Lung microvascular endothelial cell (primary cell): ENCODE measurements around the gene DNM3. TPM values are rescaled to one million over a fixed set of nuclear protein-coding genes. Genes with fewer than 3 reads are reported as not detected.

Experiments
- DNase-seq, 2 donors: peaks; one replicate each; pipeline versions ENCODE4 v3.0.0 to v3.0.0-alpha.2; 2010; ENCODE audit warnings: low read depth in 2 of 2
- total RNA-seq: library from RNA; depleted of rRNA; stranded (reverse); fragments of >200 nt; gene quantifications from 2 replicates; pipeline ENCODE4 v1.2.1, GENCODE V29; 2014

The DNM3 gene
- total RNA-seq, 1 donor from 2014 or later, result 4.0 TPM

DNA sequence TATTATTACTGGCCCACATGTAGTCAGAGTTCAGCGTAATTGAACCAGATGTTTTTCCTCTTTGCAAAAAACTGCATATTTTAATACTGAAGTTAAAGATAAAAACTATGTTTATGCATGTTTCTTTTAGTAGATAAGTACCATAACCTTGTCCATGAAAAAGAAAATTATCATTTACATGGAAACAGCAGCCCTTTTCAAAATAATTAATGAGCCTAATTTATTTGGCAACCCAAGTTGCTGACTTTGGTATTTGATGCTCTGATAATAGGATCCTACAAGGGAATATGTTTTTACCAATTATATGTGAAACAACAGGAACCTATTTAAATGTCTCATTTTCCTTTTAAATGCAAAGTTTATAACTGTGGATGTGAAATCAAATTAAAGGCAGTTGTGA, 297.9 kb downstream of the DNM3 start:
- no peak for DNase-seq

DNA sequence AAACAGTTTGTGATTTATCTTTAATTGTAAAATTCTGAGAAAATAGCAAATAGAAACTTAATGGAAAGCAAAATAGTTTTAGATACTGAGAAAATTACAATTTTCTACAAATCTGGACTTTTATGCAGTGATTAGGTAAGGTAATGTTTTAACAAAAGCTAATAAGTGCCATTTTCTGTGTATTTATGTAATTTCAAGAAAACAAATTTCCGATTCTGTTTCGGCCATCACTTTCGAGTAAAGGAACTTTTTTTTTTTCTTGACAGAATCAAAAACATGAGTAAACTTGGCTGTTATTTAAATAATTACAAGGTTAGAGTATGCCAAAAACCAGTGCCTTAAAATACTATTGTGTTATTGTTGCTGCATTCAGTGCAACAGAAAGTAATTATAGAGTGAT, 298.8 kb downstream of the DNM3 start:
- no peak for DNase-seq

DNA sequence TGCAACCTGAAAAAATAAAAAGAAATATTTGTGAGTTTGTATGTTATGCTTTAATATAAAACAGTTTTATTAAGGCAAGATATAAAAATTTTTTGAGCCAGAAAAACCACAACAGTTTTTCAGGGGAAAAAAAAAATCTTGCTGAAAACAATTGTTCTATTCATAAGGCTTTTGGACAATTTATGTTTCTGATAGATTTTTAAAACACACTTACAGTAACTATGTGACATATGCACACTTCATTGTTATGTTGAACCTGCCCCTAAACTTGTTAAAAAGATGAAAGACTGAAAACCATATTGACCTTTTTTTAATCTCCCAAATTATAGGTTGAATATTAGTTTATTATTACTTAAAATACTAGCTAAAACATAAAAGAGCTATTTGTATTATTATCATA, 299.3 kb downstream of the DNM3 start:
- no peak for DNase-seq

DNA sequence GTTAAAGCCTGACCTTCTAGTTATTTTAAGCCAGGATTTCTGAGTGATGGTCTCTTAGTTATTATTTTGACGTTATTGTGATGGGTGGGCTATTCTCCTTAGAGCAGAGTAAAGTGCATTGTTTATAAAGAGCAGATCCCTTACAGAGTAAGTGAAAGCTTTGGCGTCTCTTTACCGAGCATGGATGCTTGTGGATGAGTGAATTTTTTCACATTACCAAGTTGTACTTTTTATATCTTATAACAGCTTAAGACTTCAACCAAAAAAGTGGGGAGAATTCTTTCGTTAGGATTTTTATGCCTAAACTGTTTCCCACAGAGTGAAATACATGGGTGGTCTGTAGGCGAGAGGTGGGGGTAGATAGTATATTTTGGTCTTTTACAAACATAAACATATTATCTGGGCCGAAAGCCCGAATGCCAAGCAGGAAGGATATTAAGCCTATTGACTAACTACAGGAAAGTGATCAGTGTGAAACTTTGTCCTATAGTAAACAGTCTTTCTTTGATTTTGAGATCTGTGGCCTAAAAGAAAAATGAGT, 300.1 kb downstream of the DNM3 start:
- peak; percentile 35 to 50 for DNase-seq

DNA sequence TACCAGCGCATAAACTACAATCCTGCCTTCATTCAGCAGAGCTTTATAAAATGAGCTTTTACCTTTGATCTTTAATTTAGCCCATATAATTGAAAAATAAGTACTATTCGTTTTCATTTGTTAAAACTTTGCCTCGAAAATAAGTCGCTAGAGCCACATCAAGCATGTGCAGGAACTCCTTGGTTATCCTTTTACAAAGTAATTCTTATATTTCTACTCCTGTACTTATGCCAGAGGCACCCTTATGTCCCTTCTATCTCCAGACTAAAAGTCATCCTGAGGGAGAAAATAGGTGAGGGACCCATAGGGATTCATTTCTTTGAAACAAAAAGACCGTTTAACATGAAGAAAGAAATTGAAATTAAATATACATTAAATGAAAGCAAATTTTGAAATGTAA, 301.0 kb downstream of the DNM3 start:
- DNase-seq, result no peak

DNA sequence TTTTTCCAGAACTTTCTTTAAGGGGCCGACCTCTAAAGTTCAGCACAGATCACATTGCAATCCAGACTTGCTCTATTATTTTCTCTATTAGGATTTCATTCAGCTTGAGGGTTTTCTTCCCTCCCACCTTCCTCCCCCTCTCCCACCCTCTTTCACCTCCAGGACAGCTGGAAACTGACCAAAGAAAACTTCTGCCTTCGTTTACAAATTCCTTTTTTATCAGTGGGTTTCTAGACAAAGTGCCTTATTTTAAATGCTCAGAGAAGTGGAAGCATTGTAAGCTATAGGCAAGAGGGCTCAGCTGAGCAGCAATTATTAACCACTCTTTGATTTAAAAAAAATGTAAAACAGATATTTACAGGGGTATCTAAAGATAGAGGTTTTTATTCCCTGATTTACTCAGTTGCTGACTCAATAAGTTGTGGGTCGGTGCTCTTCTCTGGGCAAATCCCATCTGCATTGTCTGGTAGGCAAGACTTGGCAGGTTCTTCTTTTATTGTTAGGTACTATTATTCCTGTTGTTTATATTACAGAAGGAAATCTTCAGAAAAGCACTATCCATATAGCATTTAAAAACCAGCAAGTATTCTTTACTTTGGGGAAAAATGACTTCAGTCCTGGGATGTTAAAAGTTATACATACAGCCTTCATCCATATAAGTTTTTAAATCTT, 302.2 kb downstream of the DNM3 start:
- peak; percentile 58 for DNase-seq

DNA sequence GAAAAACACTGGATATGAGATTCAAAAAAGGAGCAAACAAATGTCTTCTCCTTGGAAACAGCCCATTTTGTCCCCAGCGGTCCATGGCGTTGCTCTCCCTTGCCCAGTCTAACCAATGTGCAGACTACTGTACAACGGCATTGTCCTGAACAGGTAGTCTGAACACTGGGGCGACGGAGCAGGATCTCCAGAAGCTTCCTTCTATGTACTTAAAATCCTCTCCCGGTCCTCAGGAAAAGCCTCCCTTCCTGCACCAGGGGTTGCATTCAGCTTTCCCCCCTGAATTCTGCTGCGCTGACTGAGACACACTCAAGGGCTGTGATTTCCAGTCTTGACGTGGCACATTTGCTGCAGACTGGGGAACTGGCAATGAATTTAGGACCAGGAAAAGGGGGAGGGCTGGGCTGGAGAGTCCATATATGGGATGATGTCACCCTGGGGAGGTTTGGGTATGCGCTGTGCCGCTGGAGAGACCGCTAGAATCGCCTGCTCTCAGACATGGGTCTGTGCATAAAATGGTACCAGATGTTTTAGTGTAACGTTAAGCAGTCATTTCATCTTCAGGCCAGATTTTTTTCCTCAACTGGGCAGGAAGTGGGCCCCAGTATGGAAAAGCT, 303.3 kb downstream of the DNM3 start:
- peak; percentile 8 to 72 for DNase-seq

DNA sequence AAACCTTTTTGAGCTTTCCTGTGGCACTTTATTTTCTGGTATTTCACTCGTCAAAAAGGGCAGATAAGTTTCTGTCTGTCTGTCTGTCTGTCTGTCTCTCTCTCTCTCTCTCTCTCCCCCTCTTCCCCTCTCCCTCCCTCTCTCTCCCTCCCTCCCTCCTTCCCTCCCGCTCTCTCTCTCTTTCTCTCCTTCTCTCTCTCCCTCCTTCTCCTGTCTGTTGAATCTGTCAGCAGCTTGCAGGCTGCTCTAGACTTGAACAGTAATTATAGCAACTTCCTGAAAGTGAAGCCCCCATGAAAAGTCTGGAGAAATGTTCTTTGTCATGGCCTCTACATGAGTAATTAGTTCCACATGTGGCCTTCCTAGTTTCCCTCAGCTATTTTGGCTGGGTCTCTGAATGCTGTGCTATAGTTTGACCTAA, 303.9 kb downstream of the DNM3 start:
- DNase-seq, result peak; percentile 10 to 30

DNA sequence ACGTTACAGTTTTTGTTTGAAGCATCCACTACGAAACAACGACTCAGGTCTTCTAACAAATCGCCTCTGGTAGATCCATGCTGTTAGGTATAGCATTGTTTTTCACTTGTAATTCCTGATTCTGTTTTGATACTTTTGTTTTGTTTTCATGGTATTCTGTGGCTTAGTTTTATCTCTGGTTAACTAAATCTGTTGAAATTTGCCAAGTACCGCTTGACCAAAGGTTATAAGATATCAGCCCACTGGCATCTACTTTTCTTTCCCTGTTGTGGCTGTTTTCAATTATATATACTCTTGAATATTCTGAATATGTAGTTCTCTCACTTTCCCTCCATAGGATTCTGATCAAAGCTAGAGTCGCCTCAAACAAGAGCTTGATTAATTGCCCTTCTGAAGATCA, 304.4 kb downstream of the DNM3 start:
- DNase-seq, result no peak

DNA sequence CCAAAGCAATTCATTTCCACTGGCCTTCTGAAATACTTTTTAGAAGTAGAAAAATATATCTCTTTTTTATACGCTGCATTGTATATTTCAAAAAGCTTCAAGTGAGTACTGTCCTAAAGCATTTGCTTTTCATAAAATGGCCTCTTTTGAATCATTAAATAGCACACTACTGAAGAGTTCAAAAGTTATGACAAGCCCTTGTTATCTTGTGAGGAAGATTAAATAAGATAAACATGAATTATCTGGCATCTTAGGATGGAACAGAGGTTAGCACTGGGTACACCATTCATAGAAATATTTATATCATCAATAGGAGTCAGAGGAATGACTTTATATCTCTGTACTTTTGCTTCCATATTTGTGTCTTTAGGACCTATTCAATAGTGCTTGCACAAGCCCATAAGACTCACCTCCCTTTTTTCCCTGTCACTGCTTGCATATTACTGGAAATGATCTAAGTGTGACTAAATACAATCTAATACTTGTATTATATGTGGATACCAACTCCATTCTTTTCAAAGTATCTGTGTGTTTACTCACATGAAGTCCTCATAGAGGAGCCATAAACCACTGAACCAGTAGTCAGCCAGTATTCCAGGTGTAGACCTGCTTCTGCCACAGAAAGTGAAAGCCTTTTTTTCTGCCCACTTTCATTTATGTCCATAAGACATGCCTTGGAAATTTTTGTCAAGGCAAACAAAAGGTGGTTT, 305.0 kb downstream of the DNM3 start:
- no peak for DNase-seq

DNA sequence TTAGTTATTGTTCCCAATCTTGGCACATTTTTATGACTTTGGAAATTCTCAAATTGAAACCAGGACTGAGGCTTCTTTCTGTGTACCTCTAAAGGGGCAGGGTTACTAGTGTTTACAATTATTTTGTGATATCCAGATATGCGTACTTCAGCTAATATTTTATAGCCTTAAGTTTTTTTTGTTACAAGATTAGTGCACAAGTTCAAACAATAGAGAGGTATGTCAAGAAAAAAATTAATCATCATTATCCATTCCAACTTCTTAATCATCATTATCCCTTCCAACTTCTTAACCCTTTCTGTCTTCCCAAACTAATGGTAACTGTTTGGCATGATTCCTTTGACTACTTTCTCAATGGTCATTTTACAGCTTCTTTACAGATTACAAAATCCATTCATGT, 306.2 kb downstream of the DNM3 start:
- DNase-seq, result no peak

DNA sequence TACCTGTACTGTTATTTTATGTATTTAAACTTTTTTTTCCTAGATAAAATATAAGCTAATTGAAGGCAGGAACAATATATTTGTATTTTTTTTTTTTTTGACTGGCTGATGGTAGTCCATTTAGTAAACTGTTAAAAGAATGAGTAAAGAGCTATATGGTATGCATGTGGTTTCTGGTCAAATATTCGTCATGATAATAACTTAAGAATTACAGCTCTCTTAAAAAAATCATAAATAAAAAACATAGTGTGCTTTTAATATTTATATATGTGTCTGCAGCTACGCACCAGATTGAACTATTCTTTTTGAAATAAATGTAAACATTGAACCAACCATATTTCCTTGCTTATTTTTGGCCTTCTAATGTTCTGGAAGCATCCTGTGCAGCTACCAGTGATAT, 306.9 kb downstream of the DNM3 start:
- no peak for DNase-seq

DNA sequence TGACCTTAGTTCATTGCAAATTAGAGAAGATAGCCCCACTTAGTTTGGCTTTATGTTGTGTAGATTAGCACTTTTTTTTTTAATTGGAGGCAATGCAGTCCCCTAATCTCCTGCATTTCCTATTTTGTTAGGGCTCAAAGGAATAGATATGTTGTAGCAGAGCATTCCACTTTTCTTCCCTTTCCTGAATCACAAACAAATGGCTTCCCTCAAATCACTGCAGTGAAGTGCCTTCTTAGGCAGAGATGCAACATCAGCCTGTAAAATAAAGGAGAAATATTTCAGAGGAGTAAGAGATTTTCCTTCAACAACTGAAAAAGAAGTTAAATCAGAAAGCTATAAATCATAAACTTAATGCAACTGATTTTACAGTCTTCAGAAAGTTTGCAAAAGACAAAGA, 307.4 kb downstream of the DNM3 start:
- DNase-seq, result no peak

DNA sequence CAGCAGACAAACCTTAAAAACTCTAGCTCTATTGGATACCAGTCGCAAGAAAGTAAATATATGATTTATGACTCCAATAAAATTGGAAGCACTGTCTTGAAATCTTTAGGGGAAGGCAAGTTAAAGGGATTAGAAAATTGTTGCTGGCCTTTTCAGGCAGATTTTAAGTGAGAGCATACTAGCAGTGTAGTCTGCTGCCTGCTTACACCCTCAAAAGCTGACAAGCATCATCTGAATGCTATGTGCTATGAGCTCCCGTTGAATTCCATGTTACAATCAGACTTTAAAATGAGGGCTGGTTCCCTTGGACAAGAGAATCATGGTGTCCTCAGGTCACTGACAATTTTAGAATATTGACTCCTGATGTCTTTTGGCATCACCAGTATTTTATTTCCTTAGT, 308.0 kb downstream of the DNM3 start:
- DNase-seq, result no peak

DNA sequence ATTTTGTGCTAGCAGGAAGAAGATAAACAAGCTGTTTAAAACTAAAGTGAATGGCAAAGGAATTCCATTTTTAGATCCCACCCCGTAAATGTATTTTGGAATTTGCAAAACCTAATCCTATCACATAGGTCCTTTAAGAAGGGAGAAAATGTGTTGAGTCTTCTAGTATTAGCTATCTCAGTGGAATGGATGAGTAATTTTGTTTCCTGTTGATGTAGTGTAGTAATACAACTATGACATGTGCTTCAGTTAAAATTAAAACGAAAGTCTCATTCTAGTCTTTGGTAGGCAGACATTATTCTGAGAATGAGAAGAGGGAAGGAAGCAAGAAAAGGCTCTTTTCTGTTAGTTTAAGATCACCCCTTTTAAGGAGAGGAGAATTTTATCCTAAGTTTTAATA, 313.3 kb downstream of the DNM3 start:
- peak; percentile 74 to 81 for DNase-seq

DNA sequence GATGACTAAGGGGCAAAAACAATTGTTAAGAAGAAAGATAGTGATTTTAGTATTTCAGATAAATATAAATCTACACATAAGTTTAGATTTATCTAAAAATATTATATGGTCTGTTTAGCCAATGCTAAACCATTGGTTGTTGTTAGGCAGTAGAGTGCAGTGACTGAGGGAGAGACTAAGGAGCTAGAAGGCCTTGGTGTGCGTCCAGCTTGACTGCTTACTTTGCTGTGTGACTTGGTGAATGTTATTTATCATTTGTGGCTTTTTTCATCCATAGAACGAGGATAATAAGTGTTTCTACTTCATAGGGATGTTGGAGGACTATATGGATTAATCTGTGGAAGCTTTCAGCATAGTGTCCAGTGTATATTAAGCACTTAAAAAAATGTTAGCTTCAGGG, 314.5 kb downstream of the DNM3 start:
- DNase-seq, result no peak

DNA sequence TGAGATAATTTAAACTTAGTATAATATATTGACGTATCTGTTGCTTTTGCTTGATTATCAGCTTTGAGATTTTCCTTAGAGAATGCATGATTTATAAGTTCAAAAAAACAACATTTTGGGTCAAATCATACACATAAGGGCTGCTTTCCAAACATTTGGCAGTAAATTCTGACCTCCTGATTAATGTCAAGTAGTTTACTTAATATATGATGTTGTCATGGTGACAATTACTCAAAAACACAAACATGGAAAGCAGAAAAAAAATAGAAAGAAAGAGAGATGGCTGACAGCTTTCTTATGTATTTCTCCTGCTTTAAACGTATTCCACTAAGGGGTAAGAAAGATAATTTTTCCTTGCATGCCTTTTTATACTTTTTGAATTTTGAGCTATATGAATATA, 320.9 kb downstream of the DNM3 start:
- peak in 1 of 2 donors; percentile 5 for DNase-seq

DNA sequence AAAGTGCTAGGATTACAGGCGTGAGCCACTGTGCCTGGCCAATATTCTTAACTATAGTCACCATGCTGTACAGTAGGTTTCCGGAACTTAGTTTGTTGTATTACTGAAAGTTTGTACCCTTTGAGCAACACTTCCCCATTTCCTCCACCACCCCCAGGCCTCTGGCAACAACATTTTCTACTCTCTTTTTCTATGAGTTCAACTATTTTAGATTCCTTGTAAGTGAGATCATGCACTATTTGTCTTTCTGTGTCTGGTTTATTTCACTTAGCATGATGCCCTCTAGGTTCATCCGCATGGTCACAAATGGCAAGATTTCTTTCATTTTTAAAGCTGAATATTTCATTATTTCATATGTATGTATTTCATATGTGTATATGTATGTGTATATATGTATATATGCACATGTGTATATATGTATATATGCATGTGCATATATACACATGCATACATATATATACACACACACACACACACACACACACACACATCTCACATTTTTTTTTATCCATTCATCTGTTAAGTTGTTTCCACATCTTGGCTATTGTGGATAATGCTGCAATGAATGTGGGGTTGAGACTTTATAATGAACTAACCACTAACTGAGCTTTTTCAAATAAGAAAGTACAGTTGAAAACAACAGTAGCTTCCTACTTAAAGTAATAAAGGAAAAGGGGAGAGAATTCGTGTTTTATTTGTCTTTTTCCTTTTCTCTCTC, 322.4 kb downstream of the DNM3 start:
- DNase-seq, result peak in 1 of 2 donors; percentile 9

DNA sequence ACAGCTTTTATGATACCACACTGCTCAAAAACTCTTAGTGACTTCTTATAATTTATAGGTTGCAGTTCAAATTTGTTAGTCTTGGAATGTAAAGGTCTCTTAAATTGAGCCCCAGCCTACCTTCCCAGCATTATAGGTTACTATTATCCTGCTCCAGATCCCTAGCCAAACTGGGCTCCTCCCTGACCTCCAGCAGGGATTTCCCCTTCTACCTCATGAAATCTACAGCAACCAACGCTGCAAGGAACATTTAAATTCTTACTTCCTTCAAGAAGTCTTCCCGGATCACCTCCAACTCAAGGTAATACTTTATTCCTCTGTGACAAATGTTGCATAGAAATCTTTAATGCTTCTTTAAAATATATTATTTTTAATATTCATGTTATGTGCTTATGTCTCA, 324.1 kb downstream of the DNM3 start:
- DNase-seq, result no peak

DNA sequence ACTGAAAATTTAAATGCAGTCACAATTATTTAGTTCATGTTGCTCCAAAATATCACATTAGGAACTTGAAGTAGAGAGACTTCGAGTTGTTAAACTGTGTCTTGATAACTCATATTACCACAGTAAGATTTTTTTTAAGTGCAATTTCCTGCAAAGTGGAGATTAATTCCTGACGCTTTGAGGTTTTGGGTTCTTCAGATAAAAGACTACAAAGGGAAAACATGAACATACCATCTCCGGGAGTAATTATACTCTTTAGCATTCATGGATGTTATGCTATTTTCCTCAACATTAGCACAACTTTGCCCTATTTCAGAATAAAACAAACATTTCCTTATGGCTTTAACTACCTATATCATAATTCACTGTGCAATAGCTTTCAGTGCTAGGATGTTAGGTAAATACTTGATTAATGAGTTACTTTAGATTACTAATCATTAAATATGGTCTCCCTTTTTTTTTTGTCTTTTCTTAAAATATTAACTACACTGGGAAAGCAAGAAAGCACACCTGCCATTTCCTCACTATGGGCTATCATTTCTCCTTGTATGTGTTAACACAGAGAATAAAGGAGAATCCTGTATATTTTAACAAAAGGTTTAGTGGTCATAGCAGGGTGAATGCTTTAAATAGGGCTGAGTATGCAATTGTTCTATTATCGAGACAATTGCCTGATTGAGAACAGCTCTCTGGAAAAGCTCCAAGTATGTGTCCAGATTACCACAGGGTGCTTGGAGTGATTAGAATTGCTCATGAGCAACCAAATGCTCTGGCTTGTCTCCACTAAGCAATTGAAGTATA, 326.7 kb downstream of the DNM3 start:
- DNase-seq, result peak in 1 of 2 donors; percentile 76

DNA sequence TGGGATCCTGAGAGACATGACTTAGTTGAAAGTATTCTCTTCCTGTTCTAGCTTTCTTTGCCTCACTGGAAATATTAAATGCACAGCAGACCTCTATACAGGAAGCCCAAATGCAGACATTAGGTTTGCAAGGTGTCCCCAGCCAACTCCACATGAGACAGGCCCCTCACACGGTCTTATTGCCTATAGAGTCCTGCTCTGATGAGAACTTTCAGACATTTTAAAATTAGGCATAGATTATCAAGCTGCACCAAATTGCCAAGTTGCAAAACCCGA, 327.2 kb downstream of the DNM3 start:
- DNase-seq, result no peak
